GM12873 (cell line): ENCODE measurements around the gene ZNF565.

Experiments
- TF ChIP-seq, protein P1 (sequence below): IDR thresholded peaks from 2 replicates; pipeline ENCODE4 v1.5.1; 2012; ENCODE audit warnings: low read depth, mild to moderate bottlenecking, moderate library complexity, low read length, control low read depth; ENCODE audit not compliant: insufficient read depth; ENCODE audit errors: missing control alignments

The ZNF565 gene

DNA sequence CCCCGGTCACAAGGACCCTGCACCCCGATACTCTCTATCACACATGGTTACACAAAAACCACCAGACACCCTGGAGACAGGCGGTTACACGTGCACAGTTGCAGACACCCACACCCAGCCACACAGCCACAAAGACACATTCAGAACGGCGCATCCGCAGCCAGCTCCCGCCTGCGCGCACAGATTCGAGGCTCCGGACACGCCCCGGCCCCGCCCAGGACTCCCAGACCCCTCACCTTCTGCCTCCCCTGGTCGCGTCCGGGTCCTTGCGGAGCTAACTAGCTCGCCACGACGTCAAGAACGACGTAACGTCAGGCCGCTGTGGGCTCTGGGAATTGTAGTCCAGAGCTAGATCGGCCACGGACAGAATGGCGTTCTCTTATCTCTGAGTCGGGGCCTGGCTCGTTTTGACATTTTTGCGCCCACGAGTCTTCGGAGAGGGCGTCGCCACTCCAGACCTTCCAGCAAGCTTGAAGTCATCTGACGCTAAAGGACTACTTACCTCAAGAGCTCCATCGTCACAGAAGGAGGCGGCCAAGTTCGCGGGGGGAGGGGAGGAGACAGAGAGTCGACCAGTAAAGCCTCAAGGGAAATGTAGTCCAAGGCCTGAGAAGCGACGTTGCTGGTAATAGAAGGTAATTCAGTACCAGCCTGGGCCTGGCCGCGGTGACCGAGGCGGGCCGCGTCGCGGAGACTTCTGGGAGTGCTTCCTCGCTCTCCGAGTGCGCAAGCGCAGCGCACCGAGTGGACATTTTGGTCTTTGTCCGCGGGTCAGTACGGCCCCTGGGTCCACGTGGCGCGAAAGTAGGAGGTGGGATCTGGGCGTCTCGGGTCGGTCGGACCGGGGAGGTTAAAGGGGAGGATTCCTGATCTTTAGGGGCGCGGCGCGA, at the start of gene ZNF565, which contains the start of gene ZNF146:
TSS of gene ZNF565 (minus strand) at position 280 of the 890 bp plus-strand sequence. CDS start 12,680 bp downstream, outside the sequence.
TSS of gene ZNF146 (plus strand) at position 721 of the 890 bp plus-strand sequence. CDS start 21,335 bp downstream, outside the sequence.
- TF ChIP-seq, protein P1, sequence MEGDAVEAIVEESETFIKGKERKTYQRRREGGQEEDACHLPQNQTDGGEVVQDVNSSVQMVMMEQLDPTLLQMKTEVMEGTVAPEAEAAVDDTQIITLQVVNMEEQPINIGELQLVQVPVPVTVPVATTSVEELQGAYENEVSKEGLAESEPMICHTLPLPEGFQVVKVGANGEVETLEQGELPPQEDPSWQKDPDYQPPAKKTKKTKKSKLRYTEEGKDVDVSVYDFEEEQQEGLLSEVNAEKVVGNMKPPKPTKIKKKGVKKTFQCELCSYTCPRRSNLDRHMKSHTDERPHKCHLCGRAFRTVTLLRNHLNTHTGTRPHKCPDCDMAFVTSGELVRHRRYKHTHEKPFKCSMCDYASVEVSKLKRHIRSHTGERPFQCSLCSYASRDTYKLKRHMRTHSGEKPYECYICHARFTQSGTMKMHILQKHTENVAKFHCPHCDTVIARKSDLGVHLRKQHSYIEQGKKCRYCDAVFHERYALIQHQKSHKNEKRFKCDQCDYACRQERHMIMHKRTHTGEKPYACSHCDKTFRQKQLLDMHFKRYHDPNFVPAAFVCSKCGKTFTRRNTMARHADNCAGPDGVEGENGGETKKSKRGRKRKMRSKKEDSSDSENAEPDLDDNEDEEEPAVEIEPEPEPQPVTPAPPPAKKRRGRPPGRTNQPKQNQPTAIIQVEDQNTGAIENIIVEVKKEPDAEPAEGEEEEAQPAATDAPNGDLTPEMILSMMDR, result no peak

DNA sequence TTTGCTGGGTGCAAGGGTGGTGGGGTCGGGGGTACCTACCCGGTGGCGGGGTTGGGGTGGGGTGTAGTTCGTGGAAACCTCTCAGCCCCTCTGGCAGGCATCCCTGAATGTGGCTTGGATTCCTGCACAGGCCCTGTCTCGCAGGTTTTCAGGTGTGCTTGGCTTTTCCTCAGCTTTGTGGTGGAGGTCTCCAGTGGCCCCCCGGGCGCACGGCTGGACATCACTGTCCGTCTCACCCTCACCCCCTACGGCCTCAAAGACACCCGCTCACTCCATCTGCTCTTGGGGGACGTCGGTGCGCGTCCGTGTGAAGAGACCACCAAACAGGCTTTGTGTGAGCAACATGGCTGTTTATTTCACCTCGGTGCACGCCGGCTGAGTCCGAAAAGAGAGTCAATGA, 44.7 kb upstream of the ZNF565 start:
- TF ChIP-seq, protein P1, result no peak

DNA sequence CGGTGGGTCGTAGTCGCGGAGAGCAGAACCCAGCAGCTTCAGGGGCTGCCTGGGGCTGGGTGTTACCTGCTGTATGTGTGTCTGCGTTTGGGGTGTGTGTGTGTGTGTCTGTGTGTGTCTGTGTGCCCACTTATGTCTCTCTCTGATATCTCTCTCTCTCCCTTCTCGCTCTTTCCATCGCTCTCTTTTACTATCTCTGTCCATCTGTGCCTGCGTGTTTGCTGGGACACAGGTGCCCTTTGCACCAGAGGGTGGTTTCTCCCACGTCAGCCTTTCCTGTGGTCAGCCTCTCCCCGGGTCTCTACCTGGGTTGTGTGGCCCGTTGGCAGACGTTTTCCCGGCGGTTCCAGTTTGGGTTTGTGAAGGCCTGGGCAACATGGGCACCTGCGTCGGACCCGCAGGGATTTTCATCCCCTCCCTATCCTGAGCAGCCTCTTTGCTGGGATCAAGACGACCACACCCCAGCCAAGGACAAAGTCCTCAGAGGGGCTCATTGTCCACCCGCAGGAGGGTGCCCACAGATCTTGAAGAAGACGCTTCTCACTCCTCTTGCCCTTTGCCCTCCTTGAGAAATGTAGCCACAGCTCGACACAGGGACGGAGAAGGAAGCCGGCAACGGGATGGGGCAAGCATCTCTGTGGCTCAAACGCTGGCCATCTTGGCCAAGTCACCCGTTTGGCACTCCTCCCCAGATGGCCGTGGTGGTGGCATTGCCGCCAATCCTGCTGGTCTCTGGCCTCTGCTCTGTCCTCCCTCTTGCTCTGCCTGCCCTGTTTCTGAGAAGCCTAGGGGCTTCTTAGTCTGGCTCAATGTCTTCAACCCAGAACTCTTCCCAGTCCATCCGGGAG, 43.8 kb upstream of the ZNF565 start:
- TF ChIP-seq, protein P1, result no peak

DNA sequence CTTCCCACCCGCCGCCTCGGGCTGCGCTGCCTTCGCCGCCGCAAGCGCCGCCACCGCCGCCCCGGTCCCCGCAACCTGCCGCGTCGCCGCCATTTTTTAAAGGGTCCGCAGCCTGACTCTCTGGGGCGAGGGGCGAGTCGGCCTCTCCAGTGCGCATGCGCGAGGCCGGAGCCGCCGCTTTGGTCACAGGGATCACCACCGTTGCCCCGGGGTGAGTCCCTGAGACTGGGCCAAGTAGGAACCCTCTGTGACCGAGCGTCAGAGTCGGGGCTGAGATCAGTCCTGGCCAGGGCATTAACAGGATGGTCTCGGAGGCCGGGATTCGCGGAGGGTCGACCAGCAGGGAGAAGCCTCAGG, 43.0 kb upstream of the ZNF565 start:
- TF ChIP-seq, protein P1, result no peak

DNA sequence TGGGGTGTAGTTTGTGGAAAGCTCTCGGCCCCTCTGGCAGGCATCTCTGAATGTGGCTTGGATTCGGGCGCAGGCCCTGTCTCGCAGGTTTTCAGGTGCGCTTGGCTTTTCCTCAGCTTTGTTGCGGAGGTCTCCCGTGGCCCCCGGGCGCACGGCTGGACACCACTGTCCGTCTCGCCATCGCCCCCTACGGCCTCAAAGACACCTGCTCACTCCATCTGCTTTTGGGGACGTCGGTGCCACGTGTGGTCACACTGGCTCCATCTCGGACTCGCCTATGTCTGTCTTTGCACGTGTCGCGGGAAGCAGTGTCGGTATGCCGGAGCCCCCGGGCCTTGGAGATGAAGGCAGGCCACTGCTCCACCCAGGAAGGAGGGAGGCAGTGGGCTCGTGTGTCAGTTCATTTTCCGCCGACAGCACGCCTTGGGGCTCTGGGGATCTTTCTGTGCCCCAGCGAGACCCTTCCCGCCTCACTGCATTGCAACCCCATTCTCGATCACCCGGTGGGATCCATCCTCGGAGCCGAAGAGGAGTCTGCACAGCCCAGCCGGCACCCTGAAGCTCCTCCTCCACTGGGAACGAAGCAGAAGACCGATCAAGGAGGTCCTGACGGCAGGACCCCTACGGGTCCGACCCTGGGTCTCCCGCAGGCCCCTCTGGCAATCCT, 42.5 kb upstream of the ZNF565 start:
- TF ChIP-seq, protein P1, result no peak

DNA sequence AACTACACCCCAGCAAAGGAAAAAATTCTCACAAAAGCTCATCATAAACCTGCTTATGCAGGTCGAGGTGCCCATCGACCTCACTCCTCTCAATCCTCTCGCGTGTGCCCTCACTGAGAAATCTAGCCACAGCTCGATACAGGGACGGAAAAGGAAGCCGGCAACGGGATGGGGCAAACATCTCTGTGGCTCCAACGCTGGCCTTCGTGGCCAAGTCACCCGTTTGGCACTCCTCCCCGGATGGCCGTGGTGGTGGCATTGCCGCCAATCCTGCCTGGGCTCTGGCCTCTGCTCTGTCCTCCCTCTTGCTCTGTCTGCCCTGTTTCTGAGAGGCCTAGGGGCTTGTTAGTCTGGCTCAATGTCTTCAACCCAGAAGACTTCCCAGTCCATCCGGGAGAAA, 41.6 kb upstream of the ZNF565 start:
- TF ChIP-seq, protein P1, result no peak
